Measurements from ENCODE around the gene GMEB1.
"Not testable (repeated sequence)": the region's sequence is repeated elsewhere in the genome, so short reads cannot be mapped to it uniquely, and the experiment has no call there.

The GMEB1 gene

DNA sequence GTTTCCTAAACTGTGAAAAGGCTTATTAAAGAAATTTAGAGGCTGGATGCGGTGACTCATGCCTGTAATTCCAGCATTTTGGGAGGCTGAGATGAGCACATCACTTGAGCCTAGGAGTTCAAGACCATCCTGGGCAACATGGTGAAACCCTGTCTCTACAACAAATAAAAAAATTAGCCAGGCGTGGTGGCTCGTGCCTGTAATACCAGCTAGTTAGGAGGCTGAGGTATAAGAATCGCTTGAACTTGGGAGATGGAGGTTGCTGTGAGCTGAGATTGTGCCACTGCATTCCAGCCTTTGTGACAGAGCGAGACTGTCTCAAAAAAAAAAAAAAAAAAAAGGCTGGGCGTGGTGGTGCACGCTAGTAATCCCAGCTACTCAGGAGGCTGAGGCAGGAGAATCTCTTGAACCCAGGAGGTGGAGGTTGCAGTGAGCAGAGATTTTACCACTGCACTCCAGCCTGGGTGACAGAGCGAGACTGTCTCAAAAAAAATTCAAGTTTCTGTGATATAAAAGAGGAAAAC is 82.2 kb downstream of the GMEB1 start:
- H3K4me1 ChIP-seq (ENCODE audit: insufficient read depth, low read length) = peaks cover 22% of the 10 kb centered on the region
- not testable (repeated sequence) for H3K9ac ChIP-seq (ENCODE audit: low read depth, low read length); H3K36me3 ChIP-seq (ENCODE audit: insufficient read depth, low read length); H3K9me3 ChIP-seq (ENCODE audit: control insufficient read depth, insufficient read depth, low read length)

DNA sequence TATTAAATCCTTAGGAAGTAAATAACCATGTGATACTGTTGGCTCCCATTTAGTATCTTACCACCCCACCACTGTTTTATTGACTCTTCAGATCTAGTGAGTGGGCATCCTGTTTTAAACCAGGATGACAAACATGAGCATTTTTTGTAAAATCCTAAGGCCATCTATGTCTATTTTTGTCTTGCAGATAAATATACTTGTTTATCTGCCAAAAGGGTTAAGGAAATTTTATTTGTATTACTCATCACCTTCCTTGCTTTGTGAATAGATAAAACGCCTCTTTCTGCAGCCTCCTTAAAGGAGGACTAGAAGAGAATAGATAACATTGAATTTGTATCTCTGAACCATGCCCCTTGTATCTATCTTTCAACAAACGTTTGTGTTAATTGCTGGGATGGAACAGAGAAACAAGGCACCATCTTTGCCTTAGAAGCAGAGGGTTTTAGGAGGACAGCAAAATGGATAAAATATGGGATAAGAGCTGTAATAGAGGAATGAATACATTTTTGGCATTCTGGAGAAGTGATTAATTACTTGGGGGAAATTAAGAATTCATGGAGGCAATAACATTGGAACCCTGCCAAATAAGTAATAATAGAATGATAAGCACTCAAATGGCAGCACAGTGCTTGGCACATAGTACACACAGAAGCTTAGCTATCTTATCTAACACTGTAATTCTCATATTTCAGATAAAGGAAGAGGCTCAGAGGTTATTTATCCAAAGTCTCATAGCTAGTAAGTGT is 82.9 kb downstream of the GMEB1 start:
- no peaks in the 10 kb centered on the region for H3K9me3 ChIP-seq (ENCODE audit: control insufficient read depth, insufficient read depth, low read length)
- peaks cover 29% of the 10 kb centered on the region for H3K4me1 ChIP-seq (ENCODE audit: insufficient read depth, low read length)
- peaks cover 5% of the 10 kb centered on the region; the same call in 1 of the 2 replicates for H3K36me3 ChIP-seq (ENCODE audit: insufficient read depth, low read length)
- H3K9ac ChIP-seq (ENCODE audit: low read depth, low read length) = no peak overlapping the region

GRCh38 chr1:28755701-28756100 is 87.1 kb downstream of the GMEB1 start:
- H3K9me3 ChIP-seq (ENCODE audit: control insufficient read depth, insufficient read depth, low read length) = no peaks in the 10 kb centered on the region
- H3K9ac ChIP-seq (ENCODE audit: low read depth, low read length) = 0 out of 2 replicates have a peak overlapping the region, but pooled peaks have one; percentile 20
- peaks cover 13% of the 10 kb centered on the region; the same call in 1 of the 2 replicates for H3K36me3 ChIP-seq (ENCODE audit: insufficient read depth, low read length)
- H3K4me1 ChIP-seq (ENCODE audit: insufficient read depth, low read length) = peaks cover 15% of the 10 kb centered on the region

- no peak overlapping the region for H3K9ac ChIP-seq (ENCODE audit: low read depth, low read length)
- peaks cover 15% of the 10 kb centered on the region for H3K4me1 ChIP-seq (ENCODE audit: insufficient read depth, low read length)
- H3K36me3 ChIP-seq (ENCODE audit: insufficient read depth, low read length) = peaks cover 13% of the 10 kb centered on the region; the same call in 1 of the 2 replicates
Measured at GRCh38 chr1:28756846-28757245, 88.3 kb downstream of the GMEB1 start.

DNA sequence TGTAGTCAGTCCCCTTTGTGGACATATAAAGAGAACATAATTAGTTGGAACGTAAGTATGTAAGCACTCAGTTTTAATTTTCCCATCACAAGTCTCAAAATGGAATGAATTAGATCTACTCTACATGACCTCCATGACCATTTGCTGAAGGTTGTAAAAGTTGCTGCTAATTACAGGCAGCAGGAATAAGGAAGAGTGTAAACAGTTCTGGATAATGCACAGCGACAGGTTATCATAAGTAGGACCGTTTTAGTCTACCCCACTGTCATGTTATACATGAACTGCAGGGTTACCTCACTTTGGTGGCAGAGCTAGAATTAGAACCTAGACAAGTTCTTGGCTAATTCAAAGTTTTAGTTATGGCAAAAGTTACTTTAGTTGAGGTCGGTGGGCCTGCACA is 89.8 kb downstream of the GMEB1 start:
- Histone ChIP-seq H3K4me1 (ENCODE audit: insufficient read depth, low read length) (peaks cover 15% of the 10 kb centered on the region), H3K9ac (ENCODE audit: low read depth, low read length) (no peak overlapping the region), H3K36me3 (ENCODE audit: insufficient read depth, low read length) (peaks cover 11% of the 10 kb centered on the region; the same call in 1 of the 2 replicates), H3K9me3 (ENCODE audit: control insufficient read depth, insufficient read depth, low read length) (no peaks in the 10 kb centered on the region)

More at GRCh38 chr1:28756846-28757245, 88.3 kb downstream of the GMEB1 start:
- no peaks in the 10 kb centered on the region for H3K9me3 ChIP-seq (ENCODE audit: control insufficient read depth, insufficient read depth, low read length)

DNA sequence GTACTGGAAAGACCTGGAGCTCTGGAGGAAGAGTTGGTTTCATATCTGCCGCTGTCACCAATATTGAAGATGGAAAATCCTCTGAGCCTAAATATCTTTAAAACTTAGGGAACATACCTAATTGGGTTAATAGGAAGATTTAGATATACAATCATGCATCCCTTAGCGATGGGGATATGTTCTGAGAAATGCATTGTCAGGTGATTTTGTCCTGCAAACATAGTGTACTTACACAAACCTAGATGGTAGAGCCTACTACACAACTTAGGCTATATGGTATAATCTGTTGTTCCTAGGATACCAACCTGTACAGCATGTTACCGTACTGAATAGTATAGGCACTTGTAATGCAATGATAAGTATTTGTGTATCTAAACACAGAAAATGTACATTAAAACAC is 90.7 kb downstream of the GMEB1 start:
- H3K9me3 ChIP-seq (ENCODE audit: control insufficient read depth, insufficient read depth, low read length) = no peaks in the 10 kb centered on the region
- no peak overlapping the region for H3K9ac ChIP-seq (ENCODE audit: low read depth, low read length)
- peaks cover 15% of the 10 kb centered on the region for H3K4me1 ChIP-seq (ENCODE audit: insufficient read depth, low read length)
- peaks cover 11% of the 10 kb centered on the region; the same call in 1 of the 2 replicates for H3K36me3 ChIP-seq (ENCODE audit: insufficient read depth, low read length)

- Histone ChIP-seq H3K9ac (ENCODE audit: low read depth, low read length) (no peak overlapping the region), H3K36me3 (ENCODE audit: insufficient read depth, low read length) (peaks cover 15% of the 10 kb centered on the region; the same call in 1 of the 2 replicates), H3K4me1 (ENCODE audit: insufficient read depth, low read length) (peaks cover 4% of the 10 kb centered on the region), H3K9me3 (ENCODE audit: control insufficient read depth, insufficient read depth, low read length) (no peaks in the 10 kb centered on the region)
Measured at GRCh38 chr1:28761189-28761588, 92.6 kb downstream of the GMEB1 start.

- Histone ChIP-seq H3K36me3 (ENCODE audit: insufficient read depth, low read length) (peaks cover 14% of the 10 kb centered on the region), H3K9me3 (ENCODE audit: control insufficient read depth, insufficient read depth, low read length) (no peaks in the 10 kb centered on the region), H3K4me1 (ENCODE audit: insufficient read depth, low read length) (no peaks in the 10 kb centered on the region), H3K9ac (ENCODE audit: low read depth, low read length) (no peak overlapping the region)
Measured at GRCh38 chr1:28766532-28767183, 98.1 kb downstream of the GMEB1 start.
